ENCODE results near the gene SRGAP2C. TPM values are rescaled to one million over a fixed set of nuclear protein-coding genes. Genes with fewer than 3 reads are reported as not detected.
"Not testable (repeated sequence)": the region's sequence is repeated elsewhere in the genome, so short reads cannot be mapped to it uniquely, and the experiment has no call there.

SRGAP2C gene
- total RNA-seq, 1 donor from 2014 or later: 34.2 TPM

DNA sequence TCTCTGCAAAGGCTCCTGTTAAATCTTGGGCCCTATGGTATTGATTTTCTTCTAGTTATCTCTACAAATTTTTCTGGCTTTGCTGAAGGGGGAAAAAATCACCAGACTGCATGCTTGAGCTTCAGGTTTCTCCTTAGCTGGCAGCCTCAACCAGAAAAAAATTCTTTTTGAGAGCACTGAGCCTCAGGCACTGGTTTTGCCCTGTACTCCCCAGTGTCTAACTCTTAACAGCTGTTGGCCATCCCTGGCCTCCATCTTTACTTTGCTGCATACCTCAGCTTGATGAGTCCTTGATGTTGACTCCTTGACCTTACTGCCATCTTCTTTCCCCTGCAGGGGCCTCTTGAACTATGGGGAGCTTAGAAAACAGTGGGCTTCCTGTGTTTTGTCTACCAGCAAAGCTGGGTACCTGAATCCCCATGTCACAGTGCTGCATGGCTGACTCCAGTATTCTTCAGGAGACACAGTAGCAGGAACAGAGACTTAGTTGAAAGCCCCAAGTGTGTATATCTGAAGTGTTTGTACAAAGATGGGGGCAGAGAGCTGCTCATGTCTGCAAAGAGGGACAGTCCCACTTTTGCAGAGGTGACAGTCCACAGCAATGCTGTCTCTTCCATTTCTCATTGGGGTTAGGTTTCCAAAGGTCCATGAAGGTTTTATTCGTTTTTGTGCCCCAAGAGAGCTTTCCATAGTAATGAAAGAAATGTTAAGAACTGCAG lies 31.1 kb downstream of the SRGAP2C start:
- DNase-seq (ENCODE audit: low spot score); H3K4me3 Mint-ChIP-seq (ENCODE audit: unreplicated experiment); H3K27ac Mint-ChIP-seq (ENCODE audit: unreplicated experiment); H3K36me3 Mint-ChIP-seq (ENCODE audit: low read depth); H3K27me3 Mint-ChIP-seq (ENCODE audit: low read depth); H3K4me1 Mint-ChIP-seq (ENCODE audit: low read depth); H3K9me3 Mint-ChIP-seq (ENCODE audit: low read depth): not testable (repeated sequence)

DNA sequence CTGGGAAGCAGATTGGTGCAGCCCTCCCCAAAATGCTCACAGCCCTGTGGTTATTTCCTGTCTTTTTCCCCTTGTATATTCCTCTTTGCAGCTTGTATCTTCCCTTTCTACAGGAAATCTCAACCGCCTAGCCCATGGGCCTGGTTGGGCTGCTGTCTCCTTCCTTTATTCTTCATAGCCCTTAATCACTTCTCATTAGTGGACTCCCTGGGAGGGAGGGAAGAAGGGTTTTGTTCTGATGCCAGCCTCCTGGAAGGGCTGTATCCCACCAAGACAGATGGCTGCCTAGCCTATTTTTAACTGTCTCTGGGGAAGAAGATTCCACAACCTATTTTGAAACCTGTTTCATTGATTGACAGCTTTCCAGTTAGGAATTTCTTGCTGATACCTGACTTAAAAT lies 31.9 kb downstream of the SRGAP2C start:
- H3K27ac Mint-ChIP-seq (ENCODE audit: unreplicated experiment); DNase-seq (ENCODE audit: low spot score); H3K27me3 Mint-ChIP-seq (ENCODE audit: low read depth); H3K4me1 Mint-ChIP-seq (ENCODE audit: low read depth); H3K36me3 Mint-ChIP-seq (ENCODE audit: low read depth); H3K9me3 Mint-ChIP-seq (ENCODE audit: low read depth); H3K4me3 Mint-ChIP-seq (ENCODE audit: unreplicated experiment): not testable (repeated sequence)

- not testable (repeated sequence) for DNase-seq (ENCODE audit: low spot score); H3K36me3 Mint-ChIP-seq (ENCODE audit: low read depth); H3K9me3 Mint-ChIP-seq (ENCODE audit: low read depth); H3K27ac Mint-ChIP-seq (ENCODE audit: unreplicated experiment); H3K27me3 Mint-ChIP-seq (ENCODE audit: low read depth); H3K4me3 Mint-ChIP-seq (ENCODE audit: unreplicated experiment); H3K4me1 Mint-ChIP-seq (ENCODE audit: low read depth)
Measured at GRCh38 chr1:121221770-121222169, 37.0 kb downstream of the SRGAP2C start.

GRCh38 chr1:121224714-121225113 lies 39.9 kb downstream of the SRGAP2C start:
- H3K36me3 Mint-ChIP-seq (ENCODE audit: low read depth); H3K27ac Mint-ChIP-seq (ENCODE audit: unreplicated experiment); DNase-seq (ENCODE audit: low spot score); H3K4me1 Mint-ChIP-seq (ENCODE audit: low read depth); H3K4me3 Mint-ChIP-seq (ENCODE audit: unreplicated experiment); H3K9me3 Mint-ChIP-seq (ENCODE audit: low read depth); H3K27me3 Mint-ChIP-seq (ENCODE audit: low read depth): not testable (repeated sequence)

GRCh38 chr1:121226295-121226904 lies 41.6 kb downstream of the SRGAP2C start:
- H3K4me3 Mint-ChIP-seq (ENCODE audit: unreplicated experiment); DNase-seq (ENCODE audit: low spot score); H3K27me3 Mint-ChIP-seq (ENCODE audit: low read depth); H3K9me3 Mint-ChIP-seq (ENCODE audit: low read depth); H3K36me3 Mint-ChIP-seq (ENCODE audit: low read depth); H3K27ac Mint-ChIP-seq (ENCODE audit: unreplicated experiment); H3K4me1 Mint-ChIP-seq (ENCODE audit: low read depth): not testable (repeated sequence)

- H3K36me3 Mint-ChIP-seq (ENCODE audit: low read depth); H3K4me3 Mint-ChIP-seq (ENCODE audit: unreplicated experiment); H3K27ac Mint-ChIP-seq (ENCODE audit: unreplicated experiment); H3K27me3 Mint-ChIP-seq (ENCODE audit: low read depth); H3K9me3 Mint-ChIP-seq (ENCODE audit: low read depth); H3K4me1 Mint-ChIP-seq (ENCODE audit: low read depth); DNase-seq (ENCODE audit: low spot score): not testable (repeated sequence)
Measured at GRCh38 chr1:121226925-121227324, 42.1 kb downstream of the SRGAP2C start.

DNA sequence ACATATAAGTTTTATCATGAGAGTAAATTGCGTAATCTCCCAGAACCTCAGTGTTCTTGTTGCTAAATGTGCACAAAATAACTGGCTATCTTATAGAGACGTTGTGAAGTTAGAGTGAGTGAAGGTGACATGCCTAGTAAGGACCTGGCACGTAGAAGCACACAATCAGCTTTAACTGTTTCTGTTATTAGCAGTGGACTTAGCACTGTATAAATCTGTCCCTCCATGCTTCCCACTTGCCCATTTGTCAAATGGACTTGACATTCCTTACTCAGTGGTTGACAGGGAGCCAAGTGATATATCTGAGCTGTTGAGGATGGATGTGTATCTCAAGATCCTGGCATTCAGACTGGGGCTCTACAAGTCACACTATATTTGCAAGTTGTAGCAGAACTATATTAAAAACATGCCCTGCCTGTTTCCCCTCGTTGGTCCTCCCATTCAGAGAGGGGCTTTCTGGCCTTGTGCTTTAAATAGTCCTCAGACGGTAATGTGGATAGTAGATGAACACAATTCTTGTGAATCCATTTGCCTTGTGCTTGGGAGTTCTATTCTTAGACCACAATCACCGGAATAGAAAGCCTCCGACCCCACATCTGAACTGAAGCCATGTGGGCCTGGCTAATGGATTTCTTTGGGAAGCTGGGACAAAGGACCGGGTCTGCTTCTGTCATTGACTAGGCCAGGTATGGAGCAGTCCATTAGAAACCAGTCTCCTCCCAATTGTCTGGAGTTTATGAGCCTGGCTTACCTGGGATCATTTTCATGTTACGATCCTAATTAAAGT lies 43.0 kb downstream of the SRGAP2C start:
- not testable (repeated sequence) for H3K9me3 Mint-ChIP-seq (ENCODE audit: low read depth); DNase-seq (ENCODE audit: low spot score); H3K27ac Mint-ChIP-seq (ENCODE audit: unreplicated experiment); H3K27me3 Mint-ChIP-seq (ENCODE audit: low read depth); H3K4me1 Mint-ChIP-seq (ENCODE audit: low read depth); H3K4me3 Mint-ChIP-seq (ENCODE audit: unreplicated experiment); H3K36me3 Mint-ChIP-seq (ENCODE audit: low read depth)

GRCh38 chr1:121230636-121231035 lies 45.9 kb downstream of the SRGAP2C start:
- not testable (repeated sequence) for H3K9me3 Mint-ChIP-seq (ENCODE audit: low read depth)

DNA sequence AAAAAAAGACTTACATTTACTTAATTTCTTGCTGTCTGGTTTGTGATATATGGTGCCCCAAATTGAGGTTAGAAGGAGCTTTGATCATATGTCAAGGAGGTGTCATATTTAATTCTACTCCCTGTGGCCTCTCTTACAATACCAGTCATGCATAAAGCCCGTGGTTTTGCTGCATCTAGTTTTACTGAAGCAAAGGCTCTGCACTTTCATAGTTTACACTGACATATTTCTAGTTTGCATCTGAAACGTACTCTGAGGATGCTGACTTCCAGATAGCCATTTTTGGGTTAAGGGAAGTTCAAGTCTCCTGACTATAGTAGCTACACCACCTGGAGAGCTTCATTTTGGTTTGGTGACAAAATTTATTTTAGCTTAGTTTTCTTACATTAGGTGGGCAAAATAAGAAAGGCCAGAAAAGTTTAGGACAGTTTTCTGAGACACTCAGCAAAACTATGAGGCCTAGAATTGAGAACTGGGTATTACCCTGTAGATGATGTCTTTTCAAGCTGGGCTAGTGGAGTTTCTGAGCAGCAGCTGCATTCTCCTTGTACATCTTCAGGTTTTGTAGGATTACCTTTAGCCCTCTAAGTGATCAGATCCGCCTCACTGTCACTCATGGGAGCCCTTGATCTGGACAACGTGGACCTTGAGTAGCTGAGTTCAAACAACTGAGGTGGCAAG lies 47.8 kb downstream of the SRGAP2C start:
- not testable (repeated sequence) for H3K27ac Mint-ChIP-seq (ENCODE audit: unreplicated experiment); H3K36me3 Mint-ChIP-seq (ENCODE audit: low read depth); H3K27me3 Mint-ChIP-seq (ENCODE audit: low read depth); H3K4me3 Mint-ChIP-seq (ENCODE audit: unreplicated experiment); DNase-seq (ENCODE audit: low spot score); H3K9me3 Mint-ChIP-seq (ENCODE audit: low read depth); H3K4me1 Mint-ChIP-seq (ENCODE audit: low read depth)

More at GRCh38 chr1:121230636-121231035, 45.9 kb downstream of the SRGAP2C start:
- H3K36me3 Mint-ChIP-seq (ENCODE audit: low read depth); H3K4me1 Mint-ChIP-seq (ENCODE audit: low read depth); H3K27ac Mint-ChIP-seq (ENCODE audit: unreplicated experiment); DNase-seq (ENCODE audit: low spot score); H3K27me3 Mint-ChIP-seq (ENCODE audit: low read depth); H3K4me3 Mint-ChIP-seq (ENCODE audit: unreplicated experiment): not testable (repeated sequence)

- H3K4me3 Mint-ChIP-seq (ENCODE audit: unreplicated experiment); H3K9me3 Mint-ChIP-seq (ENCODE audit: low read depth); H3K36me3 Mint-ChIP-seq (ENCODE audit: low read depth); H3K27ac Mint-ChIP-seq (ENCODE audit: unreplicated experiment); H3K27me3 Mint-ChIP-seq (ENCODE audit: low read depth); DNase-seq (ENCODE audit: low spot score); H3K4me1 Mint-ChIP-seq (ENCODE audit: low read depth): not testable (repeated sequence)
Measured at GRCh38 chr1:121234090-121234759, 49.5 kb downstream of the SRGAP2C start.

GRCh38 chr1:121238384-121238783 lies 53.6 kb downstream of the SRGAP2C start:
- H3K4me3 Mint-ChIP-seq (ENCODE audit: unreplicated experiment); H3K27ac Mint-ChIP-seq (ENCODE audit: unreplicated experiment); H3K9me3 Mint-ChIP-seq (ENCODE audit: low read depth); DNase-seq (ENCODE audit: low spot score); H3K27me3 Mint-ChIP-seq (ENCODE audit: low read depth); H3K36me3 Mint-ChIP-seq (ENCODE audit: low read depth); H3K4me1 Mint-ChIP-seq (ENCODE audit: low read depth): not testable (repeated sequence)

DNA sequence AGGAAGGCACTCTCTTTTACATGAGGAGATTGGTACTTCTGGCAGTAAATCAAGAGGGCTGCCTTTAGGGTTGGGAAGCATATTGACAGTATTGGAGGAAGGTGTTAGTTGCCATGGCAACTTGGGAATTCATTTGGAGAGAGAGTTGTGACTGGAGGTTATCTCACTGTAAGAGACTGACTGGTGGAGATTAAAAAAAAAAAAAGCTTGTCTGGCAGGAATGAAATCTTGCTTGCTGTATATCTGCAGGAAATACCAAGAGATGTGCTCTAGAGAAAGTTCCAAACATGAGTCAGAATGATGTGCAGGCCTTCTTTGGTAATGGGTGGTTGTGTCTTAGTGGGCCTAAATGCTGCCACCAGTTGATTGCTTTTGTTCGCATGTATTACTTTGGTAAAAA lies 59.1 kb downstream of the SRGAP2C start:
- not testable (repeated sequence) for H3K4me1 Mint-ChIP-seq (ENCODE audit: low read depth); H3K4me3 Mint-ChIP-seq (ENCODE audit: unreplicated experiment); H3K9me3 Mint-ChIP-seq (ENCODE audit: low read depth); H3K27ac Mint-ChIP-seq (ENCODE audit: unreplicated experiment); H3K36me3 Mint-ChIP-seq (ENCODE audit: low read depth); DNase-seq (ENCODE audit: low spot score); H3K27me3 Mint-ChIP-seq (ENCODE audit: low read depth)

Data from chondrocyte (in vitro differentiated cells).